ENCODE measurements around the gene CADM3. TPM values are rescaled to one million over a fixed set of nuclear protein-coding genes. Genes with fewer than 3 reads are reported as not detected.

CADM3 gene
- total RNA-seq, 1 experiment from 2014 or later, result 0.07 TPM

- no peak for DNase-seq (ENCODE audit: low read depth)
- in situ Hi-C loops (cut with HindIII; ENCODE audit: low pct_unique_long_range_greater_than_20kb, low sequenced_read_pairs), result no loop called here
Observed at GRCh38 chr1:159229260-159229885, 58.0 kb downstream of the CADM3 start.

- in situ Hi-C loops (cut with HindIII; ENCODE audit: low pct_unique_long_range_greater_than_20kb, low sequenced_read_pairs), result no loop called here
- DNase-seq (ENCODE audit: low read depth), result no peak
Observed at GRCh38 chr1:159229896-159230295, 58.5 kb downstream of the CADM3 start.

GRCh38 chr1:159239551-159240220 lies 68.3 kb downstream of the CADM3 start:
- in situ Hi-C loops (cut with HindIII; ENCODE audit: low pct_unique_long_range_greater_than_20kb, low sequenced_read_pairs), result no loop called here
- no peak for DNase-seq (ENCODE audit: low read depth)

GRCh38 chr1:159247266-159247665 lies 75.9 kb downstream of the CADM3 start:
- no peak for DNase-seq (ENCODE audit: low read depth)
- in situ Hi-C loops (cut with HindIII; ENCODE audit: low pct_unique_long_range_greater_than_20kb, low sequenced_read_pairs), result no loop called here

- no peak for DNase-seq (ENCODE audit: low read depth)
- in situ Hi-C loops (cut with HindIII; ENCODE audit: low pct_unique_long_range_greater_than_20kb, low sequenced_read_pairs), result no loop called here
Observed at GRCh38 chr1:159248311-159248710, 76.9 kb downstream of the CADM3 start.

DNA sequence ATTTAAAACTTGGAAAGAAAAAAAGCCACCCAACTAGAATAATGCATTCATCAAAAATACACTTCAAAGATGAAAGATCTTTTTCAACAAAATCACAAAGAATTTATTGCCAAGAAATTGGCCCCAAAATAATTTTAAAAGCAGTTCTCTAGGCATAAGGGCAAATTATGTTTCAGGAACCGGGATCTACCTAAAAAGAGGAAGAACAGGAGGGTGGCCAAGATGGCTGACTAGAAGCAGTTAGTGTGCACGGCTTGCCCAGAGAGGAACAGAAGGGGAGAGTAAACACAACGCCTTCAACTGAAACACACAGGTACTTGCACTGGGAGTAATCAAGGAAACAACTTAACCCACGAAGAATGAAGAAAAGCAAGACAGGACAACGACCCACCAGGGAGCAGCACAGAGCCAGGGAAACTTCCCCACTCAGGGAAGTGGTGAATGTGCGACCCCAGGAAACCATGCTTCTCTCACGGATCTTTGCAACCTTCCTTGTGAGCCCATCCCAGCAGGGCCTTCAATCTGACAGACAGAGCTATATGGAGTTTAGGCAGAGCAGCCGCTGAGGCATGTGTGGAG lies 79.3 kb downstream of the CADM3 start:
- no peak for DNase-seq (ENCODE audit: low read depth)
- in situ Hi-C loops (cut with HindIII; ENCODE audit: low pct_unique_long_range_greater_than_20kb, low sequenced_read_pairs), result no loop called here

Other genes starting within 250 kb of the CADM3 start
- not detected in 2 replicates for gene PYHIN1, start 240.1 kb upstream of the CADM3 start, total RNA-seq (2014; rRNA removed; shearing (Covaris generic); ENCODE audit: low replicate concordance)
- gene IFI16, start 161.7 kb upstream of the CADM3 start, total RNA-seq (2014; rRNA removed; shearing (Covaris generic); ENCODE audit: low replicate concordance), result 12.4 and 19.2 TPM in 2 replicates
- not detected in 2 replicates for gene AIM2, start 94.8 kb upstream of the CADM3 start, total RNA-seq (2014; rRNA removed; shearing (Covaris generic); ENCODE audit: low replicate concordance)
- gene ACKR1, start 33.3 kb downstream of the CADM3 start, total RNA-seq (2014; rRNA removed; shearing (Covaris generic); ENCODE audit: low replicate concordance), result not detected in 2 replicates
- gene FCER1A, start 130.7 kb downstream of the CADM3 start, total RNA-seq (2014; rRNA removed; shearing (Covaris generic); ENCODE audit: low replicate concordance), result not detected in 2 replicates

Data from Caki2 (cell line).